Nucleus accumbens (tissue), 56 donors: ENCODE results near the gene HOOK2.
A peak's percentile ranks its signal among the peaks of the same experiment; 100 is the strongest.
"Not testable (repeated sequence)": the region's sequence is repeated elsewhere in the genome, so short reads cannot be mapped to it uniquely, and the experiment has no call there.

Experiments used
- DNase-seq, 56 donors: peaks; one replicate each; lab custom pipeline; 2025; lab: John Stamatoyannopoulos, UW

Gene HOOK2, protein sequence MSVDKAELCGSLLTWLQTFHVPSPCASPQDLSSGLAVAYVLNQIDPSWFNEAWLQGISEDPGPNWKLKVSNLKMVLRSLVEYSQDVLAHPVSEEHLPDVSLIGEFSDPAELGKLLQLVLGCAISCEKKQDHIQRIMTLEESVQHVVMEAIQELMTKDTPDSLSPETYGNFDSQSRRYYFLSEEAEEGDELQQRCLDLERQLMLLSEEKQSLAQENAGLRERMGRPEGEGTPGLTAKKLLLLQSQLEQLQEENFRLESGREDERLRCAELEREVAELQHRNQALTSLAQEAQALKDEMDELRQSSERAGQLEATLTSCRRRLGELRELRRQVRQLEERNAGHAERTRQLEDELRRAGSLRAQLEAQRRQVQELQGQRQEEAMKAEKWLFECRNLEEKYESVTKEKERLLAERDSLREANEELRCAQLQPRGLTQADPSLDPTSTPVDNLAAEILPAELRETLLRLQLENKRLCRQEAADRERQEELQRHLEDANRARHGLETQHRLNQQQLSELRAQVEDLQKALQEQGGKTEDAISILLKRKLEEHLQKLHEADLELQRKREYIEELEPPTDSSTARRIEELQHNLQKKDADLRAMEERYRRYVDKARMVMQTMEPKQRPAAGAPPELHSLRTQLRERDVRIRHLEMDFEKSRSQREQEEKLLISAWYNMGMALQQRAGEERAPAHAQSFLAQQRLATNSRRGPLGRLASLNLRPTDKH

DNA sequence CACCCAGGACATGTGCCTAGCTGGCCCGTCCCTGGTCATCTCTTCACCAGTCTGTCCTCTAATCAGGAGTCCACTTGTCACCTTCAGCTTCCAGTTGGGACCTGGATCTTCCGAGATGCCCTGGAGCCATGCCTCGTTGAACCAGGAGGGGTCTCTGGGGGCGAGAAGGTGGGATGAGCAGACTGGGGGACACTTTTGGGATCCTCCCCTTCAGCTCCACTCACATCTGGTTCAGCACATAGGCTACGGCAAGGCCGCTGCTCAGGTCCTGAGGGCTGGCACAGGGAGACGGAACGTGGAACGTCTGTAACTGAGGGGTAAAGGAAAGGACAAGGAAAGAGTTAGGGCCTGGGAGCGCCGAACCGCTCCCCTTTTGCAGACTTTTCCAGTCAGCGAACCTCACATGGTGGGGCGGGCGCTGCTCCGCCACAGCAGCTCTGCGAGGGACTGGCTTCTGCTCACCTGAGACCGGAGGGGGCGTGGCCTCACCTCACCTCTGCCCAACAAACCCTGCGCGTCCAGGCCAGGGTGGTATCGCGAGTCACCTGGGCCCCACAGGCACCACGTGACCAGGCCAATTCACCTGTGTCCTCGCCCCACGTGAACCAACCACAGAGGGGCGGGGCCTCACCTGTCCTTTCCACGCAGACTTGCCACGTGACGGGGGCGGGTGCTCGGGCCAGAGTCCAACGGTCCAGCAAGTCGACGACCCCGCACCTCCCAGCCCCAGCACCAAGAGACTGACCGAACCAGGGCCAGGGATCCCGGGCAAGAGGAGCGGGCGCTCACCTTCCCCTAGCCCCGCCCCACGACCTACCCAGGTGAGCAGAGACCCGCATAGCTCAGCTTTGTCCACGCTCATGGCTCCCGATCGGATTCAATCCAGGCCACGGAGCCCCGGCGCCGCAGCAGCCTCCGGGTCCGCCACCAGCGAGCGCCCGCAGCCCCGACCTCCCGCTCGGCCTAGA lies at the start of gene HOOK2:
TSS of gene HOOK2 (minus strand) at position 965 of the 968 bp plus-strand sequence. CDS start at position 862, 103 bp downstream.
- DNase-seq, result peak in 24 of 56 donors; percentile 31 to 80 (median 52)

DNA sequence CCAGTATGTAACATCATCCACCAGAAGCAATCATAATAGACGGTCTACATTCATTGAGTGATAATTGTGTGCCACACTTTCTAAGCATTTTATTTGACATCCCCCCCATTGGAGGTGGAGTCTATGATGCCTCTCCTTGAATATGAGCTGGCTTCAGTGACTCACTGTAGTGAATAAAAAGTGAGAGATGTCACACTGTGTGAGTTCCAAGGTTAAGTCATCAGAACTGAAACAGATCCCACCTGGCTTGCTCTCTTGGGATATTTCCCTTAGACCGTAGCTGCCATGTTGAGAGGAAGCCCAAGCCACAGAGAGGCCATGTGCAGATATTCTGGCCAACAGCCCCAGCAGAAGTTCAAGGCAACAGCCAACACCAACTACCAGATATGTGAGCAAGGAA lies 46.4 kb upstream of the HOOK2 start:
- DNase-seq, result no peak

DNA sequence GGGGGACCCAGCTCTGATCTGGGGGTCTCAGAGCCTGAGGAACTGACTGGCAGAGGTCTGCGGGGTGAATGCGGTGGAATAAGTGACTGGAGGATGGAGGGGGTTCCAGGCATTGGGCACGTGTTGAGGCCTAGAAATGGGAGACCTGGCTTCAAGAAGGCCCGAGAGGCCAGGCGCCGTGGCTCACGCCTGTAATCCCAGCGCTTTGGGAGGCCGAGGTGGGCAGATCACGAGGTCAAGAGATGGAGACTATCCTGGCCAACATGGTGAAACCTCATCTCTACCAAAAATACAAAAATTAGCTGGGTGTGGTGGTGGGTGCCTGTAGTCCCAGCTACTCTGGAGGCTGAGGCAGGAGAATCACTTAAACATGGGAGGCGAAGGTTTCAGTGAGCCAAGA lies 42.5 kb upstream of the HOOK2 start:
- not testable (repeated sequence) for DNase-seq

DNA sequence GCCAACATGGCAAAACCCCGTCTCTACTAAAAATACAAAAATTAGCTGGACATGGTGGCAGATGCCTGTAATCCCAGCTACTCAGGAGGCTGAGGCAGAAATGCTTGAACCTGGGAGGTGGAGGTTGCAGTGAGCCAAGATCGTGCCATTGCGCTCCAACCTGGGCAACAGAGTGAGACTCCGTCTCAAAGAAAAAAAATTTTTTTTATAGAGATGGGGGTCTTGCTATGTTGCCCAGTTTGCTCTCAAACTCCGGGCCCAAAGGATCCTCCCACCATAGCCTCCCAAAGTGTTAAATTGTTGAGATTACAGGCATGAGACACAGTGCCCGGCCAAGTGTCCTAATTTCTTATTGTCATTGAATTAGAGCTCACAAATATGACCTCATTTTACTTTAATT lies 41.8 kb upstream of the HOOK2 start:
- not testable (repeated sequence) for DNase-seq

DNA sequence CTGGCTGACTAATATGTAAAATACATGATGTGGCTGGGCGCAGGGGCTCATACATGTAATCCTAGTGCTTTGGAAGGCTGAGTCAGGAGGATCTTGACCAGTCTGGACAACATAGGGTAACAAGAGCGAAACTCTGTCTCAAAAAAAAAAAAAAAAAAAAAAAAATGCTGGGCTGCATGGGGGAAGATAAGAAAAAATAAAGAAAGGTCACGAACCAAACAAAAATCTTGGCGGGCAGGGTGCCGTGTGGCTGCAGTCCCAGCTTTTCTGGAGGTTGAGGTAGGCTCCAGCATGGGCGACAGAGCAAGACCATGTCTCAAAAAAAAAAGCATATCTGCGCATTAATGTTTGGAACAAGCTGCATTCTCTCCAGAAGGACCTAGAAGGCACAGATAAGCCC lies 39.7 kb upstream of the HOOK2 start:
- DNase-seq, result no peak

DNA sequence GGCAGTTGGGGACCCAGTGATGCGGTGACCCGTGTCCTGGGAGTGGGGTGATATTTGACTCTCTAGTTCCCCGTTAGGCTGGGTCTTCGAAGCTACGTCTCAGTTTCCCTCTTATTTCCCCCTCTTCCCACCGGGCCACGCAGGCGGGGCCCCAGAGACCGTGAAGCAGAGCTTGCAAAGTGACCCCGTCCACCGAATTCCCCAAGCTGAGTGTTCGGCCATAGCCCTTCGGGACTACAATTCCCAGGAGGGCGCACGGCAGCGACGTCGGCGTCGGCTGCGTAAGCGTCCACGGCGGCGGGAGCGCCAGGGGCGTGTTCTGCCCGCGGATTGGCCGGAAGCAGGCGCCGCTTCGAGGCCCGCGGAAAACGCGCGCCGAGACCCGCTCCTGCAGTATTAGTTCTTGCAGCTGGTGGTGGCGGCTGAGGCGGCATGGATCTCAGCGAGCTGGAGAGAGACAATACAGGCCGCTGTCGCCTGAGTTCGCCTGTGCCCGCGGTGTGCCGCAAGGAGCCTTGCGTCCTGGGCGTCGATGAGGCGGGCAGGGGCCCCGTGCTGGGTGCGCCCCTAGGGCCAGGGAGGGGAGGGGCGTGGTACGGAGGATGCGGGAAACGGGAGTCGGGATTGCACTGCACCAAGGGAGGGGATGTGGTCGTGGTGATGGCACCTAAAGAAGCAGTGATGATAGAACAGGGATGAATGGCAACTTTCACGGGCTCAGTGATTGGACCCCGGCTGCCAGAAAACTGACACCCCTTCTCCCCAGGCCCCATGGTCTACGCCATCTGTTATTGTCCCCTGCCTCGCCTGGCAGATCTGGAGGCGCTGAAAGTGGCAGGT lies 31.1 kb upstream of the HOOK2 start, which contains the start of gene RNASEH2A:
TSS of gene RNASEH2A (plus strand) at position 343 of the 840 bp plus-strand sequence. CDS start at position 433, 90 bp downstream.
- DNase-seq, result peak in 53 of 56 donors; percentile 45 to 92 (median 79)

DNA sequence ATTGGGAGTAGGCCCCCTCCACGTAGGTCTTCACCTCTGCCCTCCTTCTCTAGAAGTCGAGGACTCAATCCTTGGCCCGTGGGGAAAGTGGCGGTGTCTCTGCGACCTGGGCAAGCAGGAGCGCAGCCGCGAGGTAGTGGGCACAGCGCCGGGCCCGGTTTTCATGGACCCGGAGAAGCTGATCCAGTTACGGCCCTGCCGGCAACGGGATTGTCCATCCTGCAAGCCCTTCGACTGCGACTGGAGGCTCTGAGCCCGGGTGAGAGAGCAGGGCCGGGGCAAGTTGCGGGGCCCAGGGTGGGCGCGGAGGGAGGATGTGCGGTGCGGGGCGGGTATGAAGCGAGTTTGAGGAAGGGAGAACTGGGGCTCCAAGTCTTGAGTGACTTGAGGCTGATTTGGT lies 28.7 kb upstream of the HOOK2 start:
- no peak for DNase-seq

DNA sequence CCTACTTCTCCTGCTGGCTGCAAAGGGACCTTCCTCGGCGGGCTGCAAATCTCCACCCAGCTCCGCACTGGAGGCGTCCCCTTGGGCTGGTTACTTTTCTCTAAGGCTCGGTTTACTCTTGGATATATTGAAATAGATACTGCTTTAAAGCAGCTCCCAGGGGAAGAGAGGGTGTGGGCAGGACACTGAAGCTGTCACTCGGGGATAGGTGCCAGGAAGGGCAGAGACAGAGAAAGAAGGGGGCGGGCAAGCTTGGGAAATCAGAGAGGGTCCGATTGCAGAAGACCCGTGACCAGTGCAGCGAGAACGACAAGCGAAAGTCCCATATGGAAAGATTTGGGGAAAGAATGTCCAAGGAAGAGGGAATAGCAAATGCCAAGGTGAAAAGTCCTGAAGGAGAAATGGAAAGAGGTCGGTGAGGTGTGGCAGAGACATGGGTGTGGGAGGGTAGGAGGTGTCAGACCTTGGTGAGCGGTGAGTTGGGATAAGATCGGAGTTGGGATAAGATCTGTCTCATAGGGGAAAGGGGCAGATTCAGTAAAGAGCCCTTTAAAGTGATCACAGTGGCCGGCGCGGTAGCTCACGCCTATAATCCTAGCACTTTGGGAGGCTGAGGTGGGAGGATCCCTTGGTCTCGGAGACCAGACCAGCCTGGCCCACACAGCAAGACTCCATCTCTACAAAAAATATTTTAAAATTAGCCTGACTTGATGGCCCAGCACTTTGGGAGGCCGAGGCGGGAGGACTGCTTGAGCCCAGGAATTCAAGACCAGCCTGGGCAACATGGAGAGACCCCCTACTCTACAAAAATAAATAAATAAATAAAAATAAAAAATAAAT lies 27.1 kb upstream of the HOOK2 start:
- peak in 3 of 56 donors; percentile 23 to 49 (median 41) for DNase-seq

DNA sequence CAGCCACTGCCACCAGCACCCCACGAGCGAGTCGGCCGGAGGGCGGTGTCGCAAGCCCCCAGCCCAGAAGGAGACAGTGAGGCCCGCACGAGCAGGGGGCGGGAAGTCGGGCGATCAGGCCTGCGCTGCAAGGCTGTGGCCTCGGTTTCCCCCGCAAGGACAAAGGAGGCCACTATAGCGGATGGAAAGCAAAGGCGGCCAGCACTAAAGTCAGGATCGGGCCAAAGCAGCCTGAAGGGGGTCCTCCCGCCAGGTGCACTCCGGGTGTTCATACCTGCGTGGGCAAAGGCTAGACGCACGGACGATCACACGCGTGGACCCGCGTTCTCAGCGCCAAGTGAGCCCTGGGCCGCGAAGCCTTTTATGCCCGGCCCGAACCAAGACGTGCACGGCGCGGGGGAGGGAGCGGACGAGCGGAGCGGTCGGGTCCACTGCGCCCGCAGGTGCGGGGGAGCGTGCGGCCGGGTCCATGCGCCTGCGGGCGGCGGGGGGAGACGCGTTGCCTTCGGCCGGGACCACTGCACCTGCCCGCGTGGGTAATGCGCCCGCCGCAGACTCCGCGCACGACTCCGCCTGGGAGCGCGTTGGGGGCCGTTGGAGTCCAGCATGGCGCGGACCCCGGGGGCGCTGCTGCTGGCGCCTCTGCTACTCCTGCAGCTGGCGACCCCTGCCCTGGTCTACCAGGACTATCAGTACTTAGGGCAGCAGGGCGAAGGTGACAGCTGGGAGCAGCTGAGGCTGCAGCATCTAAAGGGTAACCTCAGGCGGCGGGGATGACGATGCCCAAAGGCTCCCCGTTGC lies 26.3 kb upstream of the HOOK2 start, which contains the start of the genes PRDX2 and THSD8:
TSS of gene PRDX2 (minus strand) at position 335 of the 801 bp plus-strand sequence. CDS start 539 bp downstream, outside the sequence.
TSS of gene THSD8 (plus strand) at position 604 of the 801 bp plus-strand sequence. CDS start at position 607, 3 bp downstream.
- DNase-seq, result peak in 50 of 56 donors; percentile 16 to 88 (median 67)

DNA sequence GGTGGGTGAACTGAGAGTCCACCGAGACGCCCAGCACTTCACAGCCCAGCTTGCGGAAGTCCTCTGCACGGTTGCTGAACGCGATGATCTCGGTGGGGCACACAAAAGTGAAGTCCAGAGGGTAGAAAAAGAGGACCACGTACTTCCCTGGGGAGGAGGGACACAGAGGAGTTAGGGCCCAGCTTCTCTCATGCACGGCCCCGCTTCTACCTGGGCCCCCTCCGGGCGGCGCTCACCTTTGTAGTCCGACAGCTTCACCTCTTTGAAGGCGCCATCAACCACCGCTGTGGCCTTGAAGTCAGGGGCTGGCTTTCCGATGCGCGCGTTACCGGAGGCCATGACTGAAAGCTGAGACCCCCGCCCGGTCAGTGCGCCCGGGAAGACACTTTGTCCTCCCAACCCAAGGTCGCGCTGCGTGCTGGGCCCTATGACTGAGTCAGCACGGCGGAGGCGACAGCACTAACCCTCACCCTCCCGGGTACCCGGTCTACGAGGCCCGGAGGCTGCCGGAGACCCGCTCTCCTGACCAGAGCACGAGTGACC lies 25.6 kb upstream of the HOOK2 start:
- DNase-seq, result peak in 21 of 56 donors; percentile 18 to 56 (median 40)

DNA sequence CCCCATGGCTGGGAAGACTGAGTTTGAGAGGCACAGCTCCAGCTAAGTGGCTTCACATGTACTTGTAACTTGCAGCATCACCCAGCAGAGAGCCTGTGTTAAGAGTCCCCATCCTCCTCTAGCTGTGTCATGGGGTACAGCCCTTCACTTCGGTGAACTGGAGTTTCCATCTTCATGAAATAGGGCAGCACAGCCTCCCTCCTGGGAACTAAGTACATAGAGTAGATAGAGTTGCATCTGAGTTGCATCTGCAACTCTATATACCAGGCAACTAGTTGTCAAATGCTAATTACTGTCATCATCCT lies 25.1 kb upstream of the HOOK2 start:
- DNase-seq, result no peak

DNA sequence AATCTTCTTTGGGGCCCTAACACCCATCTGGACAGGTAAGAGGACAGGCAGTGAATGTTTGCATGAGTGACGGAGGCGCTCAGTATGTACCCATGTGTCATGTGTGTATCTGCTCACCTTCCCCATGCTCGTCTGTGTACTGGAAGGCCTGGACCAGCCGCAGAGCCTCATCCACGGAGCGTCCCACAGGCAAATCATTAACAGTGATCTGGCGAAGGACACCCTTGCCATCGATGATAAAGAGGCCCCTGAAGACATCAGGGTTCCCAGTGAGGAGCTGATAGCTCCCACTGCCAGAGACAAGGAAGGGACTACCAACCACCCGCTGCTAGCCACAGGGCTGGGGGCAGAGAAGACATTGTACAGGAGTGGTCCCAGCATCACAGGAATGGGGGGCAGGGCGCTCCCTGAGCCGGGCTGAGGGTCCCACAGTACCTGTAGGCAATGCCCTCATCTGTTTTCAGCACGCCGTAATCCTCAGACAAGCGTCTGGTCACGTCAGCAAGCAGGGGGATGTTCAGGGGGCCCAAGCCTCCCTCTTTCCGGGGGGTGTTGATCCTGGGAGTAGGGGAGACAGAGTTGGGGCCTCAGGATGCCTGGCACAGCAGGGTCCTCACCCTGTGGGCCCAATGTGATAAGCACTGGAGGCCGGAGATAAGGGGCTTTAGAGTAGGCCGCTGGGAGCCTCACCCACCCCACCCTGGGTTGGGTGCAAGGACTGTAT lies 24.6 kb upstream of the HOOK2 start:
- DNase-seq, result no peak

DNA sequence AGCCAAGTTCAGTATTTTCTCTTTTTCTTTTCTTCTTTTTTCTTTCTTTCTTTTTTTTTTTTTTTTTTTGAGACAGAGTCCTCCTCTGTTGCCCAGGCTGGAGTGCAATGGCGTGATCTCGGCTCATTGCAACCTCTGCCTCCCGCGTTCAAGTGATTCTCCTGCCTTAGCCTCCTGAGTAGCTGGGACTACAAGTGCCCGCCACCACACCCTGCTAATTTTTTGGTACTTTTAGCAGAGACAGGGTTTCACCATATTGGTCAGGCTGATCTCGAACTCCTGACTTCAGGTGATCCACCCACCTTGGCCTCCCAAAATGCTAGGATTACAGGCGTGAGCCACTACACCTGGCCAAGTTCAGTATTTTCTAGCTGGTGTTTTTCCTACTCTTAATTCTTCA lies 22.3 kb upstream of the HOOK2 start:
- not testable (repeated sequence) for DNase-seq

DNA sequence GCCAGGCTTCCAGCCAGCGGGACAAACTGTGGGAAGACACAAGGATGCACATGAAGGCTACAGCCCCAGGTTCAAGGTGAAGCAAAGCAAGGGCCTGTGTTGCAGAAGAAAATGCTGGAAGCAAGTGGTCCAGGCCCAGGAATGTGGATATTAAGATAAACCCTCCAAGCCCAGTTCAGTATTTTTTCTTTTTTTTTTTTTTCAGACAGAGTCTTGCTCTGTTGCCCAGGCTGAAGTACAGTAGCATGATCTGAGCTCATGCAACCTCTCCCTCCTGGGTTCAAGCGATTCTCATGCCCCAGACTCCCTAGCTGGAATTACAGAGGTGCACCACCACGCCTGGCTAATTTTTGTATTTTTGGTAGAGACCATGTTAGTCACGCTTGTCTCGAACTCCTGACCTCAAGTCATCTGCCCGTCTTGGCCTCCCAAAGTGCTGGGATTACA lies 21.8 kb upstream of the HOOK2 start:
- no peak for DNase-seq

DNA sequence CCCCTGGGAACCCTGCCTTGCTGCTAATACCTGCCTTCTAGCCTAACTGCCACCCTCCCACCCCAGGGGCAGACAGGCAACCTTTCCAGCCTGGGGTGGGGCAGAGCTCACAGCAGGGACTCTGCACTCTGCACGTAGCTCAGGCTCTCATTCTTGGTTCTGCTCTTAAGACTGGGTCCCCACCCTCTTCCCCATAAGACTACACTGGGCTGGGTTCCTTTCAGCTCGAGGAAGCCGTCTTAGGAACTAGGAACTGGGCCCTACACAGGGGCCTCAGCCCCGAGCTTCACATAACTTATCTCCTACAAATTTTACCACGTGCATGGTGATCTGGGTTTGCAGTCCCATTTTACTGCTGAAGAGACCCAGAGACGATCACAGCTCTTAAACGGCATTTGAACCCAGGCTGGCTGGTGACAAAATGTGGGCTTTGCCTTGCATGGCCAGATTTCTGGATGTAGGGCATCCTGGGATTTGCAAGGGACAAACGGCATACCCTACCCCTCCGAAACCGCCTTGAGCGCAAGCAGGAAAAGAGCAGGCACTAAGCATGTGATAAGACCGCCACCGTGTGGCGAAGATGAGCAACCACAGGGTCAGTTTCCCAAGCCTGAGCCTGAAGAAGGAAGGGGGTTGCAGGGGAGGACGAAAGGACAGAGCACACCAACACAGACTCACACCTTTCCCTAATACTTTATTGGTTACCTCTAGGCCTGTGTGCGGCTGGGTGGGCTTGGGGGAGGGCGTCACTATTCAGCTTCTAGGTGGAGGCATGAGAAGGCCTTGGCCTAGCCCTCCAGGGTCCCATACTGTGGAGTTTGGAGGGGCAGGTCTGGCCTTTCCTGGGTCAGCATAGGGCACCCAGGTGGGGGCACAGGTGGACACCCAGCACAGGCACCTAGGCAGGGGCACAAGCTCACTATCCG lies 21.1 kb upstream of the HOOK2 start:
- DNase-seq, result peak in 49 of 56 donors; percentile 22 to 86 (median 58)
